CD14-positive monocyte (primary cell): ENCODE measurements around the gene CHAF1A. TPM values are rescaled to one million over a fixed set of nuclear protein-coding genes. Genes with fewer than 3 reads are reported as not detected.

Experiments
- DNase-seq, 3 donors: peaks; one replicate each; pipeline ENCODE4 v3.0.0-alpha.2; 2011 to 2022
- H2AFZ ChIP-seq: 2 replicates; pipeline ENCODE4 v1.6.0; 2012; ENCODE audit warnings: mild to moderate bottlenecking, low read depth, low read length, inconsistent platforms; ENCODE audit not compliant: insufficient read depth, poor library complexity, severe bottlenecking
- H3K27ac ChIP-seq, 2 donors: 1 replicate in 1 of 2; 2 replicates in 1 of 2; pipeline ENCODE4 v1.5.1; 2012 to 2013; ENCODE audit warnings: low read length in 2 of 2, control low read depth in 1 of 2, inconsistent platforms in 1 of 2, low read depth in 1 of 2, mild to moderate bottlenecking in 1 of 2
- H3K27me3 ChIP-seq, 2 donors: one replicate each; pipeline versions ENCODE4 v1.6.0 to v1.6.1; 2011 to 2013; ENCODE audit warnings: low read length in 2 of 2; ENCODE audit not compliant: control insufficient read depth in 2 of 2, insufficient read depth in 2 of 2
- H3K36me3 ChIP-seq, 2 donors: replicated peaks in 1 of 2; 1 replicate in 1 of 2; 2 replicates in 1 of 2; pipeline versions ENCODE4 v1.5.1 to v1.6.1; 2012 to 2013; ENCODE audit warnings: low read length in 2 of 2, control low read depth in 1 of 2, inconsistent platforms in 1 of 2, mild to moderate bottlenecking in 1 of 2; ENCODE audit not compliant: insufficient read depth in 2 of 2, control insufficient read depth in 1 of 2
- H3K4me1 ChIP-seq, 2 donors: 1 replicate in 1 of 2; 2 replicates in 1 of 2; pipeline versions ENCODE4 v1.5.1 to v1.6.1; 2012 to 2013; ENCODE audit warnings: low read length in 2 of 2, control low read depth in 1 of 2, inconsistent platforms in 1 of 2, mild to moderate bottlenecking in 1 of 2, moderate library complexity in 1 of 2; ENCODE audit not compliant: insufficient read depth in 2 of 2, control insufficient read depth in 1 of 2
- H3K4me2 ChIP-seq: replicated peaks from 2 replicates; pipeline ENCODE3; 2012; ENCODE audit warnings: low read length, moderate library complexity, mild to moderate bottlenecking; ENCODE audit not compliant: poor library complexity, severe bottlenecking; ENCODE audit errors: extremely low read depth
- H3K4me3 ChIP-seq, 3 experiments: fragments of 200-600 bp in 1 of 3; sonication (generic) in 1 of 3; replicated peaks in 1 of 3; 1 replicate in 2 of 3; 2 replicates in 1 of 3; pipeline ENCODE4 v1.5.1; 2011 to 2013; ENCODE audit warnings: low read length in 3 of 3, mild to moderate bottlenecking in 3 of 3, control low read depth in 2 of 3, low read depth in 2 of 3, inconsistent platforms in 1 of 3, moderate library complexity in 1 of 3
- H3K79me2 ChIP-seq: 2 replicates; pipeline ENCODE4 v1.6.0; 2012; ENCODE audit warnings: mild to moderate bottlenecking, control low read depth, inconsistent platforms, low read length, moderate library complexity; ENCODE audit not compliant: insufficient read depth
- H3K9ac ChIP-seq: 2 replicates; pipeline ENCODE4 v1.6.0; 2017; ENCODE audit warnings: low read length, mild to moderate bottlenecking; ENCODE audit not compliant: insufficient read depth, poor library complexity, severe bottlenecking
- H3K9me3 ChIP-seq, 2 donors: replicated peaks in 1 of 2; 1 replicate in 1 of 2; 2 replicates in 1 of 2; pipeline versions ENCODE4 v1.5.1 to v1.6.1; 2012 to 2013; ENCODE audit warnings: low read length in 2 of 2, control low read depth in 1 of 2; ENCODE audit not compliant: control insufficient read depth in 1 of 2, insufficient read depth in 1 of 2
- H4K20me1 ChIP-seq: 2 replicates; pipeline ENCODE4 v1.6.0; 2012; ENCODE audit warnings: mild to moderate bottlenecking, low read length, control low read depth, moderate library complexity; ENCODE audit not compliant: insufficient read depth
- H3K27ac Mint-ChIP-seq, 7 donors: one replicate each; pipeline ENCODE4 v1.8.0; 2020; ENCODE audit warnings: mild to moderate bottlenecking in 7 of 7, mixed read lengths in 7 of 7, moderate library complexity in 6 of 7, inconsistent platforms in 2 of 7
- H3K27me3 Mint-ChIP-seq, 3 donors: one replicate each; pipeline ENCODE4 v1.8.0; 2021 to 2022; ENCODE audit warnings: low read depth in 3 of 3, mild to moderate bottlenecking in 3 of 3, mixed read lengths in 3 of 3, moderate library complexity in 3 of 3, inconsistent platforms in 1 of 3
- H3K36me3 Mint-ChIP-seq, 2 donors: one replicate each; pipeline ENCODE4 v1.8.0; 2020; ENCODE audit warnings: mixed read lengths in 2 of 2, inconsistent platforms in 1 of 2, mild to moderate bottlenecking in 1 of 2
- H3K4me1 Mint-ChIP-seq: one replicate; pipeline ENCODE4 v1.8.0; 2020; ENCODE audit warnings: mild to moderate bottlenecking, mixed read lengths
- H3K4me3 Mint-ChIP-seq, 2 donors: one replicate each; pipeline ENCODE4 v1.8.0; 2020; ENCODE audit warnings: mild to moderate bottlenecking in 2 of 2, mixed read lengths in 2 of 2, moderate library complexity in 1 of 2
- H3K9me3 Mint-ChIP-seq, 7 donors: one replicate each; pipeline ENCODE4 v1.8.0; 2020 to 2022; ENCODE audit warnings: mixed read lengths in 7 of 7, mild to moderate bottlenecking in 6 of 7, moderate library complexity in 6 of 7, inconsistent platforms in 2 of 7
- CTCF ChIP-seq: fragments of 200-600 bp; IDR thresholded peaks from one replicate; pipeline ENCODE4 v1.8.0; 2022; ENCODE audit warnings: antibody characterized with exemption, mild to moderate bottlenecking
- WGBS: methylation state at CpG from one replicate; pipeline ENCODE4 v1.1.5; 2013; ENCODE audit warnings: missing lambda C conversion rate; ENCODE audit not compliant: insufficient coverage; 5-methylcytosine and 5-hydroxymethylcytosine counted together
- intact Hi-C, 2 donors: fragments of 100-400 bp; cut with micrococcal nuclease; formaldehyde crosslinking; loops; one replicate each; pipeline versions ENCODE4 v1.15.0 to v1.15.1; 2023
- polyA plus RNA-seq, 3 donors: library from polyadenylated mRNA; depleted of rRNA in 1 of 3; unstranded in 2 of 3; stranded (reverse) in 1 of 3; fragments of 300-500 nt in 2 of 3; fragments of >200 nt in 1 of 3; fragmentation: Illumina TruSeq in 2 of 3; gene quantifications; 1 replicate in 2 of 3; 2 replicates in 1 of 3; pipeline ENCODE4 v1.2.3, GENCODE V29; 2012 to 2021
- small RNA-seq: library from RNA; depleted of rRNA; stranded (forward); fragments of <200 nt; gene quantifications from one replicate; pipeline ENCODE3, GENCODE V24; 2012; ENCODE audit warnings: low read depth; ENCODE audit not compliant: insufficient read length

The CHAF1A gene
- polyA plus RNA-seq, 3 donors = 4.4 to 26.4 (median 5.4) TPM

GRCh38 chr19:4491446-4491845, 89.0 kb downstream of the CHAF1A start:
- H3K4me3 ChIP-seq = no peak overlapping the region
- no peak for TF ChIP-seq CTCF
- no peak overlapping the region for H3K27ac ChIP-seq
- H3K9ac ChIP-seq = no peak overlapping the region
- peaks cover 61 to 76% of the 10 kb centered on the region in 2 donors for H3K36me3 ChIP-seq
- H4K20me1 ChIP-seq = no peaks in the 10 kb centered on the region
- Mint-ChIP-seq H3K36me3 (peaks cover 10 to 48% of the 10 kb centered on the region in 2 donors), H3K4me1 (no peaks in the 10 kb centered on the region), H3K27ac (no peak overlapping the region), H3K9me3 (peaks cover 0 to 2% (median 0%) of the 10 kb centered on the region in 7 donors), H3K4me3 (no peak overlapping the region), H3K27me3 (no peaks in the 10 kb centered on the region)
- no peaks in the 10 kb centered on the region for H3K4me1 ChIP-seq
- no peak overlapping the region for H2AFZ ChIP-seq
- no peaks in the 10 kb centered on the region for H3K9me3 ChIP-seq
- no peak for DNase-seq
- intact Hi-C loops = no loop called here
- no peaks in the 10 kb centered on the region for H3K27me3 ChIP-seq
- H3K79me2 ChIP-seq = no peaks in the 10 kb centered on the region
- 98% methylated on average over 19 of the region's 21 CpGs for WGBS
- no peak overlapping the region for H3K4me2 ChIP-seq

- no peak for TF ChIP-seq CTCF
- Mint-ChIP-seq H3K36me3 (peaks cover 3 to 48% of the 10 kb centered on the region in 2 donors), H3K4me3 (no peak overlapping the region), H3K27ac (no peak overlapping the region), H3K9me3 (peaks cover 0 to 2% (median 0%) of the 10 kb centered on the region in 7 donors), H3K27me3 (no peaks in the 10 kb centered on the region), H3K4me1 (no peaks in the 10 kb centered on the region)
- WGBS = 100% methylated on average over 3 of the region's 3 CpGs
- DNase-seq = no peak
- H4K20me1 ChIP-seq = no peaks in the 10 kb centered on the region
- intact Hi-C loops = no loop called here
- H3K4me1 ChIP-seq = no peaks in the 10 kb centered on the region
- H3K4me3 ChIP-seq = no peak overlapping the region
- H3K79me2 ChIP-seq = no peaks in the 10 kb centered on the region
- no peaks in the 10 kb centered on the region for H3K27me3 ChIP-seq
- peaks cover 63 to 82% of the 10 kb centered on the region in 2 donors for H3K36me3 ChIP-seq
- no peak overlapping the region for H3K4me2 ChIP-seq
- H3K9ac ChIP-seq = no peak overlapping the region
- H3K27ac ChIP-seq = no peak overlapping the region
- H2AFZ ChIP-seq = no peak overlapping the region
- H3K9me3 ChIP-seq = no peaks in the 10 kb centered on the region
Observed at GRCh38 chr19:4492337-4493103, 90.1 kb downstream of the CHAF1A start.

Small RNAs within 50 kb of the gene (small RNA-seq; reads per million reads assigned to genes)
- gene MIR4746 = not detected

Other genes starting within 250 kb of the CHAF1A start
- gene CREB3L3, start 249.0 kb upstream of the CHAF1A start, polyA plus RNA-seq = not detected
- 10 to 100 TPM in 1 of 3 donors, 1 to 10 TPM in 1, under 1 TPM in 1; 0.57 to 50.3 (median 1.2) TPM for gene SIRT6, start 220.1 kb upstream of the CHAF1A start, polyA plus RNA-seq
- gene ANKRD24, start 220.0 kb upstream of the CHAF1A start, polyA plus RNA-seq = under 1 TPM in 2 of 3 donors, not detected in 1; 0.07 to 0.79 TPM
- under 1 TPM in 2 of 3 donors, not detected in 1; 0.14 to 0.40 TPM for gene EBI3, start 173.1 kb upstream of the CHAF1A start, polyA plus RNA-seq
- gene YJU2, start 155.6 kb upstream of the CHAF1A start, polyA plus RNA-seq = 10 to 100 TPM in 2 of 3 donors, 1 to 10 TPM in 1; 8.6 to 19.3 (median 13.4) TPM
- gene SHD, start 123.4 kb upstream of the CHAF1A start, polyA plus RNA-seq = not detected
- under 1 TPM in 1 of 3 donors, not detected in 2; 0.26 TPM for gene TMIGD2, start 100.3 kb upstream of the CHAF1A start, polyA plus RNA-seq
- gene FSD1, start 98.0 kb upstream of the CHAF1A start, polyA plus RNA-seq = under 1 TPM in 1 of 3 donors, not detected in 2; 0.39 TPM
- gene STAP2, start 63.8 kb upstream of the CHAF1A start, polyA plus RNA-seq = under 1 TPM in 2 of 3 donors, not detected in 1; 0.11 to 0.17 TPM
- 10 to 100 TPM in 1 of 3 donors, 1 to 10 TPM in 2; 6.5 to 15.9 (median 7.0) TPM for gene MPND, start 59.1 kb upstream of the CHAF1A start, polyA plus RNA-seq
- 10 to 100 TPM; 14.0 to 33.9 (median 15.0) TPM for gene SH3GL1, start 2.1 kb upstream of the CHAF1A start, polyA plus RNA-seq
- 10 to 100 TPM in 1 of 3 donors, 1 to 10 TPM in 2; 3.8 to 64.5 (median 5.4) TPM for gene UBXN6, start 55.2 kb downstream of the CHAF1A start, polyA plus RNA-seq
- gene HDGFL2, start 69.7 kb downstream of the CHAF1A start, polyA plus RNA-seq = 10 to 100 TPM in 2 of 3 donors, 1 to 10 TPM in 1; 7.0 to 13.2 (median 10.5) TPM
- gene PLIN4, start 115.8 kb downstream of the CHAF1A start, polyA plus RNA-seq = under 1 TPM in 2 of 3 donors, not detected in 1; 0.05 to 0.19 TPM
- gene PLIN5, start 132.6 kb downstream of the CHAF1A start, polyA plus RNA-seq = 1 to 10 TPM in 1 of 3 donors, under 1 TPM in 2; 0.28 to 3.0 (median 0.58) TPM
- 10 to 100 TPM in 1 of 3 donors, 1 to 10 TPM in 2; 5.5 to 50.1 (median 9.6) TPM for gene LRG1, start 137.4 kb downstream of the CHAF1A start, polyA plus RNA-seq
- gene SEMA6B, start 157.0 kb downstream of the CHAF1A start, polyA plus RNA-seq = 1 to 10 TPM in 1 of 3 donors, under 1 TPM in 2; 0.12 to 1.6 (median 0.87) TPM
- 1 to 10 TPM; 1.8 to 3.9 (median 3.7) TPM for gene TNFAIP8L1, start 236.9 kb downstream of the CHAF1A start, polyA plus RNA-seq